Endodermal cell (in vitro differentiated cells): ENCODE results near the gene COL11A2. TPM values are rescaled to one million over a fixed set of nuclear protein-coding genes. Genes with fewer than 3 reads are reported as not detected.

Experiments used
- DNase-seq: peaks from one replicate; pipeline ENCODE4 v3.0.0-alpha.2; 2017
- H3K27ac ChIP-seq: 2 replicates; pipeline ENCODE4 v1.5.1; 2013; ENCODE audit warnings: mild to moderate bottlenecking, low read depth, low read length, moderate library complexity
- H3K27me3 ChIP-seq: 2 replicates; pipeline ENCODE4 v1.6.1; 2013; ENCODE audit warnings: mild to moderate bottlenecking, low read length, moderate library complexity; ENCODE audit not compliant: insufficient read depth, control insufficient read depth, poor library complexity, severe bottlenecking
- H3K36me3 ChIP-seq: 2 replicates; pipeline ENCODE4 v1.7.0; 2013; ENCODE audit warnings: mild to moderate bottlenecking, low read length, moderate library complexity; ENCODE audit not compliant: control insufficient read depth, insufficient read depth
- H3K4me1 ChIP-seq: one replicate; pipeline ENCODE4 v1.7.0; 2013; ENCODE audit warnings: low read length; ENCODE audit not compliant: control insufficient read depth, insufficient read depth
- H3K4me3 ChIP-seq: 2 replicates; pipeline ENCODE4 v1.5.1; 2013; ENCODE audit warnings: mild to moderate bottlenecking, low read length, moderate library complexity
- H3K9ac ChIP-seq: 2 replicates; pipeline ENCODE4 v1.6.1; 2013; ENCODE audit warnings: mild to moderate bottlenecking, low read length, moderate library complexity; ENCODE audit not compliant: poor library complexity, severe bottlenecking; ENCODE audit errors: extremely low read depth
- H3K9me3 ChIP-seq: 2 replicates; pipeline ENCODE4 v1.6.1; 2013; ENCODE audit warnings: mild to moderate bottlenecking, low read length, moderate library complexity; ENCODE audit not compliant: control insufficient read depth
- H3K27ac Mint-ChIP-seq: 2 replicates; pipeline ENCODE4 v1.8.0; 2020; ENCODE audit warnings: mixed read lengths
- H3K27me3 Mint-ChIP-seq: 2 replicates; pipeline ENCODE4 v1.8.0; 2021; ENCODE audit warnings: mild to moderate bottlenecking, mixed read lengths; ENCODE audit not compliant: insufficient read depth
- H3K36me3 Mint-ChIP-seq: 2 replicates; pipeline ENCODE4 v1.8.0; 2020; ENCODE audit warnings: low read depth, mixed read lengths
- H3K4me1 Mint-ChIP-seq: 2 replicates; pipeline ENCODE4 v1.8.0; 2020; ENCODE audit warnings: mixed read lengths
- H3K4me3 Mint-ChIP-seq: 2 replicates; pipeline ENCODE4 v1.8.0; 2020; ENCODE audit warnings: mild to moderate bottlenecking, moderate library complexity, mixed read lengths
- H3K9me3 Mint-ChIP-seq: 2 replicates; pipeline ENCODE4 v1.8.0; 2020; ENCODE audit warnings: mild to moderate bottlenecking, mixed read lengths
- WGBS, 2 experiments: methylation state at CpG; one replicate each; pipeline versions ENCODE4 v1.1.5 to v1.1.7; 2013; ENCODE audit warnings: missing lambda C conversion rate in 2 of 2, mixed read lengths in 1 of 2; ENCODE audit not compliant: insufficient coverage in 1 of 2, insufficient read length in 1 of 2; 5-methylcytosine and 5-hydroxymethylcytosine counted together
- total RNA-seq, 2 donors: library from RNA; stranded (reverse); fragmentation: NEBNext Ultra II Directional in 1 of 2; extraction: Animal tissue kit (Norgen Biotek cat#: 25700) in 1 of 2; gene quantifications; 2 replicates in 1 of 2; 3 replicates in 1 of 2; pipeline ENCODE4 v1.2.1, GENCODE V29; 2021
- TF ChIP-seq, protein P1 (sequence below): fragments of 200-600 bp; sonication (generic); conservative IDR thresholded peaks from 2 replicates; pipeline ENCODE4 v1.5.0; 2021; ENCODE audit warnings: antibody characterized with exemption, mild to moderate bottlenecking

Gene COL11A2
- total RNA-seq, 2 donors from 2014 or later, result 1.3 to 2.8 TPM

DNA sequence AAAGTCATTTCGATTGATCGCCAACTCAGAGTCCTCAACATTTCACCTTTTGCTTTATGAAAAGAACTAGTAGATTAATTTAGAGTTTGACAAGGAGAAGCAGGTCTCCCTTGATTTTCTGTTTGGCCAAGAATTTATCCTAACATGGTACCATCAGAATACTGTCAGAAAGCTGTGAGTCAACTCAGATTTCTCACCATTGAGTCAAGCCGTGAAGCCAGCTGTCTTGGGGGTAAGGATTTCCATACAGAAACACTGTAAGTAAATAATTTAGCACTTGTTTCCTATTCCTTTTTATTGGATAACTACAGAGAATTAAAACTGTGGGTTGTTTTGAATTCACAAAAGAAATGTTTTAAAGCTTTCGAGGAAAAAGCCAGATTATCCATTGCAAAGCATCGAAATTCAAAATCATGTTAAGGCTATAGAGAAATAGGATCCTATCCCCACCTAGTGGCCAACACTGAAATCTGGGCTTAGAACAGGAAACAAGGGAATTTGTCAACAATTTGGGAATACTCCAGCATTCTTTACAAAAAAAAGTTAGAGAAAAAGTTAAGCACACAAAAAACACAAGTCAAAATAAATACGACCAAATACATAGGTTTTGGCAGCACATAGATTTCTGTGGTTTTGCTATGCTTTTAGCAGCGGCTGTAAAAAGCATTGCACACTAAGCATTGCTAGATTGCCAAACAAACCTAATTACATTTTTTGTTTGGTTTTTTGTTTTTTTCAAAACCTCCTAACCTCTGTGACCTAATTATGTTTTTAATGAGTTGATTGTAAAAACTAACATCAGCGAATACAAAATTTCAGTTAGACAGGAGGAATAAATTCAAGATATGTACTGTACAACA is 44.2 kb downstream of the COL11A2 start:
- H3K9me3 ChIP-seq, result peaks cover 10% of the 10 kb centered on the region
- Mint-ChIP-seq H3K4me3 (no peak overlapping the region), H3K4me1 (no peaks in the 10 kb centered on the region), H3K27ac (no peak overlapping the region), H3K36me3 (peaks cover 2% of the 10 kb centered on the region), H3K27me3 (peaks cover 4% of the 10 kb centered on the region), H3K9me3 (peaks cover 23% of the 10 kb centered on the region)
- no peaks in the 10 kb centered on the region for H3K27me3 ChIP-seq
- TF ChIP-seq, protein P1, sequence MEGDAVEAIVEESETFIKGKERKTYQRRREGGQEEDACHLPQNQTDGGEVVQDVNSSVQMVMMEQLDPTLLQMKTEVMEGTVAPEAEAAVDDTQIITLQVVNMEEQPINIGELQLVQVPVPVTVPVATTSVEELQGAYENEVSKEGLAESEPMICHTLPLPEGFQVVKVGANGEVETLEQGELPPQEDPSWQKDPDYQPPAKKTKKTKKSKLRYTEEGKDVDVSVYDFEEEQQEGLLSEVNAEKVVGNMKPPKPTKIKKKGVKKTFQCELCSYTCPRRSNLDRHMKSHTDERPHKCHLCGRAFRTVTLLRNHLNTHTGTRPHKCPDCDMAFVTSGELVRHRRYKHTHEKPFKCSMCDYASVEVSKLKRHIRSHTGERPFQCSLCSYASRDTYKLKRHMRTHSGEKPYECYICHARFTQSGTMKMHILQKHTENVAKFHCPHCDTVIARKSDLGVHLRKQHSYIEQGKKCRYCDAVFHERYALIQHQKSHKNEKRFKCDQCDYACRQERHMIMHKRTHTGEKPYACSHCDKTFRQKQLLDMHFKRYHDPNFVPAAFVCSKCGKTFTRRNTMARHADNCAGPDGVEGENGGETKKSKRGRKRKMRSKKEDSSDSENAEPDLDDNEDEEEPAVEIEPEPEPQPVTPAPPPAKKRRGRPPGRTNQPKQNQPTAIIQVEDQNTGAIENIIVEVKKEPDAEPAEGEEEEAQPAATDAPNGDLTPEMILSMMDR, result peak; percentile 92
- DNase-seq, result no peak
- no peaks in the 10 kb centered on the region for H3K36me3 ChIP-seq
- H3K4me1 ChIP-seq, result no peaks in the 10 kb centered on the region
- 42 to 57% methylated on average over 4 to 7 of the region's 8 CpGs for WGBS, 2 experiments
- H3K4me3 ChIP-seq, result no peak overlapping the region
- no peak overlapping the region for H3K27ac ChIP-seq
- H3K9ac ChIP-seq, result no peak overlapping the region

DNA sequence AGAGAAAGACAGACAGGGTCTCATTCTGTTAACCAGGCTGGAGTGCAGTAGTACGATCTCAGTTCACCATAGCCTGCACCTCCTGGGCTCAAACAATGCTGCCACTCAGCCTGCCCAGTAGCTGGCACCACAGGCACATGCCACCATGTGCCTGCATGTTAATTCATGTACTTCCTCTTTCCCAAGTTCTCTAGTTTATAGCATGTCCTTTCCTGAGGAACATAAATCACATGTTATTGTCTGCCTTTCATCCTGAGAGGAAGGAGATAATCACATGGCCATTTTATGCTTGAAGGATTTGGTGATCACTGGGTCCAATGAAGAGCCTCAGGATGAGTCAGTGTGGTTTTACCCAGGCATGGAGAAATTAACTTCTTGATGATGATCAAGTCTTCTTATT is 47.9 kb downstream of the COL11A2 start:
- TF ChIP-seq, protein P1, result no peak
- Mint-ChIP-seq H3K27ac (no peak overlapping the region), H3K4me1 (no peaks in the 10 kb centered on the region), H3K36me3 (no peaks in the 10 kb centered on the region), H3K4me3 (no peak overlapping the region), H3K27me3 (peaks cover 13% of the 10 kb centered on the region), H3K9me3 (peaks cover 2% of the 10 kb centered on the region)
- Histone ChIP-seq H3K9ac (no peak overlapping the region), H3K36me3 (no peaks in the 10 kb centered on the region), H3K27me3 (no peaks in the 10 kb centered on the region), H3K27ac (no peak overlapping the region), H3K4me1 (no peaks in the 10 kb centered on the region), H3K9me3 (no peaks in the 10 kb centered on the region), H3K4me3 (no peak overlapping the region)
- WGBS, 2 experiments, result 84% methylated on average over 1 of the region's 1 CpG; no CpG with 5 or more reads in 1 of the 2 experiments
- no peak for DNase-seq

DNA sequence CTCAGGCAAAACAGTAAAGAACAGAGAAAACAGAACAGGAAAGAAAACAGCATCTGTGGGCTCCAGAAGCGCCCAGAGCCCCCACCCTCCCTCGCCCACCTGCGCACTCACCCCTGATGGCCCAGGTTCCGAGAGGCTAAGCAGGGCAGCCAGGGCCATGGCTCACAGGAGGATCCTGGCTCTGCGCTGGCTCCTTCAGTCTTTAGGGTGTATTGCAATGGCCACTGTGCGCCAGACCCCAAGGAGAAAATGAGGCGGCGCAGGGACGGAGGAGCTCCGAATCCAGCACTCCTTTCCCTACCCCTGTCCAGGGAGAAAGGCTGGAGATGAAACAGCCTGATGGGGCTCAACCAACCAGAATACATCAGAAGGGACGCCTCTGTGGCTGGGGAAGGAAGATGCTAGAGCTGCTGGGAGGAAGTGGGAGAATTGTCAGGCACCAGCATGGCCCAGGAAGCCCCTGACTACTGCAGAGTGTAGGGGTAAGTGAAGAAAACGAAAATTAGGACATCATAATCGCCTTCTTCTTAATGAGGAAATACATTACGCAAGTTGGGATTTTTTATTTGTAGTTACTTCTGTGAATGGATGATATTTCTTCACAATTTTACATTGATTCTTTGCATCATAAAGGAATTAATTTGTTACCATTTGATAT is 49.0 kb downstream of the COL11A2 start:
- no peak overlapping the region for H3K4me3 Mint-ChIP-seq
- WGBS, 2 experiments, result 82% methylated on average over 13 of the region's 14 CpGs; no CpG with 5 or more reads in 1 of the 2 experiments
- H3K27me3 Mint-ChIP-seq, result peaks cover 13% of the 10 kb centered on the region
- no peak overlapping the region for H3K4me3 ChIP-seq
- H3K4me1 ChIP-seq, result no peaks in the 10 kb centered on the region
- H3K27ac Mint-ChIP-seq, result no peak overlapping the region
- no peak overlapping the region for H3K27ac ChIP-seq
- no peaks in the 10 kb centered on the region for H3K27me3 ChIP-seq
- H3K36me3 Mint-ChIP-seq, result no peaks in the 10 kb centered on the region
- DNase-seq, result no peak
- no peaks in the 10 kb centered on the region for H3K9me3 ChIP-seq
- TF ChIP-seq, protein P1, result peak; percentile 56
- no peaks in the 10 kb centered on the region for H3K36me3 ChIP-seq
- H3K4me1 Mint-ChIP-seq, result no peaks in the 10 kb centered on the region
- no peak overlapping the region for H3K9ac ChIP-seq
- peaks cover 2% of the 10 kb centered on the region for H3K9me3 Mint-ChIP-seq
